ENCODE results near the gene ADTRP.

ADTRP gene

GRCh38 chr6:11769811-11770545, 8.6 kb downstream of the ADTRP start:
- H3K9me3 ChIP-seq (ENCODE audit: control insufficient read depth, low read length): no peaks in the 10 kb centered on the region
- H3K9ac ChIP-seq (ENCODE audit: low read length): peak overlapping the region; percentile 47
- H3K4me1 ChIP-seq (ENCODE audit: control insufficient read depth, insufficient read depth, low read length): peaks cover 56% of the 10 kb centered on the region
- no peaks in the 10 kb centered on the region for H3K36me3 ChIP-seq (ENCODE audit: control insufficient read depth, insufficient read depth, low read length)
- no peaks in the 10 kb centered on the region for H3K27me3 ChIP-seq (ENCODE audit: control insufficient read depth, insufficient read depth, low read length)
- H3K4me3 ChIP-seq (ENCODE audit: low read length): no peak overlapping the region

GRCh38 chr6:11769244-11769643, 9.4 kb downstream of the ADTRP start:
- Histone ChIP-seq H3K9ac (ENCODE audit: low read length) (no peak overlapping the region), H3K4me3 (ENCODE audit: low read length) (no peak overlapping the region), H3K27me3 (ENCODE audit: control insufficient read depth, insufficient read depth, low read length) (no peaks in the 10 kb centered on the region), H3K36me3 (ENCODE audit: control insufficient read depth, insufficient read depth, low read length) (no peaks in the 10 kb centered on the region), H3K4me1 (ENCODE audit: control insufficient read depth, insufficient read depth, low read length) (peaks cover 52% of the 10 kb centered on the region), H3K9me3 (ENCODE audit: control insufficient read depth, low read length) (no peaks in the 10 kb centered on the region)

GRCh38 chr6:11767978-11768756, 10.4 kb downstream of the ADTRP start:
- H3K27me3 ChIP-seq (ENCODE audit: control insufficient read depth, insufficient read depth, low read length): no peaks in the 10 kb centered on the region
- H3K4me1 ChIP-seq (ENCODE audit: control insufficient read depth, insufficient read depth, low read length): peaks cover 54% of the 10 kb centered on the region
- no peaks in the 10 kb centered on the region for H3K9me3 ChIP-seq (ENCODE audit: control insufficient read depth, low read length)
- no peaks in the 10 kb centered on the region for H3K36me3 ChIP-seq (ENCODE audit: control insufficient read depth, insufficient read depth, low read length)
- no peak overlapping the region for H3K4me3 ChIP-seq (ENCODE audit: low read length)
- no peak overlapping the region for H3K9ac ChIP-seq (ENCODE audit: low read length)

GRCh38 chr6:11767458-11767857, 11.1 kb downstream of the ADTRP start:
- H3K36me3 ChIP-seq (ENCODE audit: control insufficient read depth, insufficient read depth, low read length): no peaks in the 10 kb centered on the region
- H3K9me3 ChIP-seq (ENCODE audit: control insufficient read depth, low read length): no peaks in the 10 kb centered on the region
- no peak overlapping the region for H3K4me3 ChIP-seq (ENCODE audit: low read length)
- no peak overlapping the region for H3K9ac ChIP-seq (ENCODE audit: low read length)
- peaks cover 58% of the 10 kb centered on the region for H3K4me1 ChIP-seq (ENCODE audit: control insufficient read depth, insufficient read depth, low read length)
- H3K27me3 ChIP-seq (ENCODE audit: control insufficient read depth, insufficient read depth, low read length): no peaks in the 10 kb centered on the region

GRCh38 chr6:11766589-11767450, 11.8 kb downstream of the ADTRP start:
- no peaks in the 10 kb centered on the region for H3K36me3 ChIP-seq (ENCODE audit: control insufficient read depth, insufficient read depth, low read length)
- H3K27me3 ChIP-seq (ENCODE audit: control insufficient read depth, insufficient read depth, low read length): no peaks in the 10 kb centered on the region
- no peak overlapping the region for H3K9ac ChIP-seq (ENCODE audit: low read length)
- H3K9me3 ChIP-seq (ENCODE audit: control insufficient read depth, low read length): no peaks in the 10 kb centered on the region
- H3K4me1 ChIP-seq (ENCODE audit: control insufficient read depth, insufficient read depth, low read length): peaks cover 62% of the 10 kb centered on the region
- H3K4me3 ChIP-seq (ENCODE audit: low read length): no peak overlapping the region

GRCh38 chr6:11766043-11766442, 12.6 kb downstream of the ADTRP start:
- no peak overlapping the region for H3K4me3 ChIP-seq (ENCODE audit: low read length)
- H3K9ac ChIP-seq (ENCODE audit: low read length): no peak overlapping the region
- peaks cover 64% of the 10 kb centered on the region for H3K4me1 ChIP-seq (ENCODE audit: control insufficient read depth, insufficient read depth, low read length)
- no peaks in the 10 kb centered on the region for H3K27me3 ChIP-seq (ENCODE audit: control insufficient read depth, insufficient read depth, low read length)
- no peaks in the 10 kb centered on the region for H3K36me3 ChIP-seq (ENCODE audit: control insufficient read depth, insufficient read depth, low read length)
- H3K9me3 ChIP-seq (ENCODE audit: control insufficient read depth, low read length): no peaks in the 10 kb centered on the region

- Histone ChIP-seq H3K27me3 (ENCODE audit: control insufficient read depth, insufficient read depth, low read length) (no peaks in the 10 kb centered on the region), H3K36me3 (ENCODE audit: control insufficient read depth, insufficient read depth, low read length) (no peaks in the 10 kb centered on the region), H3K4me3 (ENCODE audit: low read length) (no peak overlapping the region), H3K4me1 (ENCODE audit: control insufficient read depth, insufficient read depth, low read length) (peaks cover 61% of the 10 kb centered on the region), H3K9me3 (ENCODE audit: control insufficient read depth, low read length) (no peaks in the 10 kb centered on the region), H3K9ac (ENCODE audit: low read length) (no peak overlapping the region)
Measured at GRCh38 chr6:11764250-11764604, 14.4 kb downstream of the ADTRP start.

- H3K9ac ChIP-seq (ENCODE audit: low read length): no peak overlapping the region
- no peak overlapping the region for H3K4me3 ChIP-seq (ENCODE audit: low read length)
- H3K27me3 ChIP-seq (ENCODE audit: control insufficient read depth, insufficient read depth, low read length): no peaks in the 10 kb centered on the region
- H3K36me3 ChIP-seq (ENCODE audit: control insufficient read depth, insufficient read depth, low read length): no peaks in the 10 kb centered on the region
- peaks cover 55% of the 10 kb centered on the region for H3K4me1 ChIP-seq (ENCODE audit: control insufficient read depth, insufficient read depth, low read length)
- H3K9me3 ChIP-seq (ENCODE audit: control insufficient read depth, low read length): no peaks in the 10 kb centered on the region
Measured at GRCh38 chr6:11763460-11764249, 14.9 kb downstream of the ADTRP start.

GRCh38 chr6:11762794-11763459, 15.7 kb downstream of the ADTRP start:
- Histone ChIP-seq H3K4me3 (ENCODE audit: low read length) (peak overlapping the region; percentile 1), H3K9ac (ENCODE audit: low read length) (no peak overlapping the region), H3K36me3 (ENCODE audit: control insufficient read depth, insufficient read depth, low read length) (no peaks in the 10 kb centered on the region), H3K27me3 (ENCODE audit: control insufficient read depth, insufficient read depth, low read length) (no peaks in the 10 kb centered on the region), H3K9me3 (ENCODE audit: control insufficient read depth, low read length) (no peaks in the 10 kb centered on the region), H3K4me1 (ENCODE audit: control insufficient read depth, insufficient read depth, low read length) (peaks cover 48% of the 10 kb centered on the region)

GRCh38 chr6:11761744-11762620, 16.6 kb downstream of the ADTRP start:
- H3K9me3 ChIP-seq (ENCODE audit: control insufficient read depth, low read length): no peaks in the 10 kb centered on the region
- H3K4me1 ChIP-seq (ENCODE audit: control insufficient read depth, insufficient read depth, low read length): peaks cover 41% of the 10 kb centered on the region
- H3K9ac ChIP-seq (ENCODE audit: low read length): no peak overlapping the region
- H3K4me3 ChIP-seq (ENCODE audit: low read length): no peak overlapping the region
- no peaks in the 10 kb centered on the region for H3K36me3 ChIP-seq (ENCODE audit: control insufficient read depth, insufficient read depth, low read length)
- no peaks in the 10 kb centered on the region for H3K27me3 ChIP-seq (ENCODE audit: control insufficient read depth, insufficient read depth, low read length)

All from mucosa of stomach (tissue), 1 donor.